ENCODE measurements around the gene GRIA1.

GRIA1 gene

GRCh38 chr5:153749960-153750359 lies 259.5 kb downstream of the GRIA1 start:
- Histone ChIP-seq H3K36me3 (replicated peaks; ENCODE audit: low read depth, low read length) (no peaks in the 10 kb centered on the region), H2AFZ (ENCODE audit: low read depth, low read length) (no peak overlapping the region), H3K9me3 (ENCODE audit: insufficient read depth, low read length) (no peaks in the 10 kb centered on the region), H3K27me3 (ENCODE audit: low read depth, low read length) (no peaks in the 10 kb centered on the region), H4K20me1 (ENCODE audit: insufficient read depth, low read length) (no peaks in the 10 kb centered on the region), H3K4me2 (ENCODE audit: low read length) (no peak overlapping the region), H3K9ac (ENCODE audit: low read length) (no peak overlapping the region), H3K27ac (ENCODE audit: low read length) (no peak overlapping the region), H3K79me2 (ENCODE audit: low read length) (no peaks in the 10 kb centered on the region), H3K4me3 (ENCODE audit: low read length) (no peak overlapping the region), H3K4me1 (ENCODE audit: low read length) (no peaks in the 10 kb centered on the region)
- no peak for TF ChIP-seq EZH2phosphoT487 (IDR thresholded peaks at IDR 0.05; ENCODE audit: low read depth)
- TF ChIP-seq CTCF (IDR thresholded peaks at IDR 0.05; ENCODE audit: low read depth, low read length): no peak

- Histone ChIP-seq H3K36me3 (replicated peaks; ENCODE audit: low read depth, low read length) (no peaks in the 10 kb centered on the region), H3K27ac (ENCODE audit: low read length) (no peak overlapping the region), H3K4me2 (ENCODE audit: low read length) (no peak overlapping the region), H3K4me3 (ENCODE audit: low read length) (no peak overlapping the region), H3K9ac (ENCODE audit: low read length) (no peak overlapping the region), H3K79me2 (ENCODE audit: low read length) (no peaks in the 10 kb centered on the region), H3K4me1 (ENCODE audit: low read length) (no peaks in the 10 kb centered on the region), H4K20me1 (ENCODE audit: insufficient read depth, low read length) (no peaks in the 10 kb centered on the region), H3K9me3 (ENCODE audit: insufficient read depth, low read length) (no peaks in the 10 kb centered on the region), H3K27me3 (ENCODE audit: low read depth, low read length) (no peaks in the 10 kb centered on the region), H2AFZ (ENCODE audit: low read depth, low read length) (no peak overlapping the region)
- no peak for TF ChIP-seq CTCF (IDR thresholded peaks at IDR 0.05; ENCODE audit: low read depth, low read length)
- TF ChIP-seq EZH2phosphoT487 (IDR thresholded peaks at IDR 0.05; ENCODE audit: low read depth): no peak
Observed at GRCh38 chr5:153751251-153751650, 260.8 kb downstream of the GRIA1 start.

- TF ChIP-seq CTCF (IDR thresholded peaks at IDR 0.05; ENCODE audit: low read depth, low read length): no peak
- no peak for TF ChIP-seq EZH2phosphoT487 (IDR thresholded peaks at IDR 0.05; ENCODE audit: low read depth)
- H3K4me2 ChIP-seq (ENCODE audit: low read length): no peak overlapping the region
Observed at GRCh38 chr5:153752890-153753289, 262.4 kb downstream of the GRIA1 start.

GRCh38 chr5:153753645-153754432 lies 263.4 kb downstream of the GRIA1 start:
- Histone ChIP-seq H4K20me1 (ENCODE audit: insufficient read depth, low read length) (no peaks in the 10 kb centered on the region), H2AFZ (ENCODE audit: low read depth, low read length) (no peak overlapping the region)
- TF ChIP-seq CTCF (IDR thresholded peaks at IDR 0.05; ENCODE audit: low read depth, low read length): no peak
- no peak for TF ChIP-seq EZH2phosphoT487 (IDR thresholded peaks at IDR 0.05; ENCODE audit: low read depth)

More at GRCh38 chr5:153752890-153753289, 262.4 kb downstream of the GRIA1 start:
- no peak overlapping the region for H3K9ac ChIP-seq (ENCODE audit: low read length)
- no peaks in the 10 kb centered on the region for H3K9me3 ChIP-seq (ENCODE audit: insufficient read depth, low read length)
- no peaks in the 10 kb centered on the region for H4K20me1 ChIP-seq (ENCODE audit: insufficient read depth, low read length)
- no peaks in the 10 kb centered on the region for H3K79me2 ChIP-seq (ENCODE audit: low read length)
- no peak overlapping the region for H3K27ac ChIP-seq (ENCODE audit: low read length)
- no peak overlapping the region for H2AFZ ChIP-seq (ENCODE audit: low read depth, low read length)
- H3K27me3 ChIP-seq (ENCODE audit: low read depth, low read length): no peaks in the 10 kb centered on the region
- no peak overlapping the region for H3K4me3 ChIP-seq (ENCODE audit: low read length)
- no peaks in the 10 kb centered on the region for H3K36me3 ChIP-seq (replicated peaks; ENCODE audit: low read depth, low read length)
- no peaks in the 10 kb centered on the region for H3K4me1 ChIP-seq (ENCODE audit: low read length)

More at GRCh38 chr5:153753645-153754432, 263.4 kb downstream of the GRIA1 start:
- Histone ChIP-seq H3K79me2 (ENCODE audit: low read length) (no peaks in the 10 kb centered on the region), H3K36me3 (replicated peaks; ENCODE audit: low read depth, low read length) (no peaks in the 10 kb centered on the region), H3K27ac (ENCODE audit: low read length) (no peak overlapping the region), H3K4me2 (ENCODE audit: low read length) (no peak overlapping the region), H3K4me3 (ENCODE audit: low read length) (no peak overlapping the region), H3K9me3 (ENCODE audit: insufficient read depth, low read length) (no peaks in the 10 kb centered on the region), H3K9ac (ENCODE audit: low read length) (no peak overlapping the region), H3K27me3 (ENCODE audit: low read depth, low read length) (no peaks in the 10 kb centered on the region), H3K4me1 (ENCODE audit: low read length) (no peaks in the 10 kb centered on the region)
